ENCODE results near the gene ALCAM.

DNA sequence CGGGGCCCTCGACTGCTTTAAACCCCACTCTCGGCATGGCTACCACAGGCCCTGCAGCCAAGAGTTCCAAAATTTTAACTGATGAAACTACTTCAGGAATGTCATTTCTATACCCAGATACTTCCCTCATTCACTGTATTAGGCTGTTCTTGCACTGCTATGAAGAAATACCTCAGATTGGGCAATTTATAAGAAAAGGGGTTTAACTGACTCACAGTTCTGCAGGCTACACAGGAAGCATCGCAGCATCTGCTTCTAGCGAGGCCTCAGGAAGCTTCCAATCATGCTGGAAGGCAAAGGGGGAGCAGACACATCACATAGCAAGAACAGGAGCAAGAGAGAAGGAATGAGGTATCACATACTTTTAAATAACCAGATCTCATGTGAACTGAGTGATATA lies 21.6 kb upstream of the ALCAM start:
- TF ChIP-seq, protein P1, sequence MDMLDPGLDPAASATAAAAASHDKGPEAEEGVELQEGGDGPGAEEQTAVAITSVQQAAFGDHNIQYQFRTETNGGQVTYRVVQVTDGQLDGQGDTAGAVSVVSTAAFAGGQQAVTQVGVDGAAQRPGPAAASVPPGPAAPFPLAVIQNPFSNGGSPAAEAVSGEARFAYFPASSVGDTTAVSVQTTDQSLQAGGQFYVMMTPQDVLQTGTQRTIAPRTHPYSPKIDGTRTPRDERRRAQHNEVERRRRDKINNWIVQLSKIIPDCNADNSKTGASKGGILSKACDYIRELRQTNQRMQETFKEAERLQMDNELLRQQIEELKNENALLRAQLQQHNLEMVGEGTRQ (IDR thresholded peaks at IDR 0.05; ENCODE audit: borderline replicate concordance, low read depth, low read length): no peak
- TF ChIP-seq GATA2 (CRISPR knock-in tag; IDR thresholded peaks at IDR 0.05): no peak
- TF ChIP-seq, protein P2, sequence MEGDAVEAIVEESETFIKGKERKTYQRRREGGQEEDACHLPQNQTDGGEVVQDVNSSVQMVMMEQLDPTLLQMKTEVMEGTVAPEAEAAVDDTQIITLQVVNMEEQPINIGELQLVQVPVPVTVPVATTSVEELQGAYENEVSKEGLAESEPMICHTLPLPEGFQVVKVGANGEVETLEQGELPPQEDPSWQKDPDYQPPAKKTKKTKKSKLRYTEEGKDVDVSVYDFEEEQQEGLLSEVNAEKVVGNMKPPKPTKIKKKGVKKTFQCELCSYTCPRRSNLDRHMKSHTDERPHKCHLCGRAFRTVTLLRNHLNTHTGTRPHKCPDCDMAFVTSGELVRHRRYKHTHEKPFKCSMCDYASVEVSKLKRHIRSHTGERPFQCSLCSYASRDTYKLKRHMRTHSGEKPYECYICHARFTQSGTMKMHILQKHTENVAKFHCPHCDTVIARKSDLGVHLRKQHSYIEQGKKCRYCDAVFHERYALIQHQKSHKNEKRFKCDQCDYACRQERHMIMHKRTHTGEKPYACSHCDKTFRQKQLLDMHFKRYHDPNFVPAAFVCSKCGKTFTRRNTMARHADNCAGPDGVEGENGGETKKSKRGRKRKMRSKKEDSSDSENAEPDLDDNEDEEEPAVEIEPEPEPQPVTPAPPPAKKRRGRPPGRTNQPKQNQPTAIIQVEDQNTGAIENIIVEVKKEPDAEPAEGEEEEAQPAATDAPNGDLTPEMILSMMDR (IDR thresholded peaks at IDR 0.05): no peak
- no peak for TF ChIP-seq NRF1 (IDR thresholded peaks at IDR 0.05; ENCODE audit: low read depth, low read length)
- no peak for TF ChIP-seq POLR2AphosphoS5 (IDR thresholded peaks at IDR 0.05; ENCODE audit: low read depth, low read length)
- no peak for TF ChIP-seq JUND (IDR thresholded peaks at IDR 0.05)
- TF ChIP-seq, protein P3, sequence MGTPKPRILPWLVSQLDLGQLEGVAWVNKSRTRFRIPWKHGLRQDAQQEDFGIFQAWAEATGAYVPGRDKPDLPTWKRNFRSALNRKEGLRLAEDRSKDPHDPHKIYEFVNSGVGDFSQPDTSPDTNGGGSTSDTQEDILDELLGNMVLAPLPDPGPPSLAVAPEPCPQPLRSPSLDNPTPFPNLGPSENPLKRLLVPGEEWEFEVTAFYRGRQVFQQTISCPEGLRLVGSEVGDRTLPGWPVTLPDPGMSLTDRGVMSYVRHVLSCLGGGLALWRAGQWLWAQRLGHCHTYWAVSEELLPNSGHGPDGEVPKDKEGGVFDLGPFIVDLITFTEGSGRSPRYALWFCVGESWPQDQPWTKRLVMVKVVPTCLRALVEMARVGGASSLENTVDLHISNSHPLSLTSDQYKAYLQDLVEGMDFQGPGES (IDR thresholded peaks at IDR 0.05; ENCODE audit: low read depth, low read length): no peak
- no peak for TF ChIP-seq SMC3 (IDR thresholded peaks at IDR 0.05; ENCODE audit: low read depth, low read length)
- TF ChIP-seq CHD2 (IDR thresholded peaks at IDR 0.05; ENCODE audit: low read length, partially characterized antibody): no peak
- TF ChIP-seq GABPA (IDR thresholded peaks at IDR 0.05; ENCODE audit: low read depth): no peak
- TF ChIP-seq, protein P4, sequence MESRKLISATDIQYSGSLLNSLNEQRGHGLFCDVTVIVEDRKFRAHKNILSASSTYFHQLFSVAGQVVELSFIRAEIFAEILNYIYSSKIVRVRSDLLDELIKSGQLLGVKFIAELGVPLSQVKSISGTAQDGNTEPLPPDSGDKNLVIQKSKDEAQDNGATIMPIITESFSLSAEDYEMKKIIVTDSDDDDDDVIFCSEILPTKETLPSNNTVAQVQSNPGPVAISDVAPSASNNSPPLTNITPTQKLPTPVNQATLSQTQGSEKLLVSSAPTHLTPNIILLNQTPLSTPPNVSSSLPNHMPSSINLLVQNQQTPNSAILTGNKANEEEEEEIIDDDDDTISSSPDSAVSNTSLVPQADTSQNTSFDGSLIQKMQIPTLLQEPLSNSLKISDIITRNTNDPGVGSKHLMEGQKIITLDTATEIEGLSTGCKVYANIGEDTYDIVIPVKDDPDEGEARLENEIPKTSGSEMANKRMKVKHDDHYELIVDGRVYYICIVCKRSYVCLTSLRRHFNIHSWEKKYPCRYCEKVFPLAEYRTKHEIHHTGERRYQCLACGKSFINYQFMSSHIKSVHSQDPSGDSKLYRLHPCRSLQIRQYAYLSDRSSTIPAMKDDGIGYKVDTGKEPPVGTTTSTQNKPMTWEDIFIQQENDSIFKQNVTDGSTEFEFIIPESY (IDR thresholded peaks at IDR 0.05; ENCODE audit: borderline replicate concordance, low read depth): no peak

Data from SK-N-SH (cell line).